Psoas muscle (tissue), 8 donors: ENCODE measurements around the gene KCNMA1. TPM values are rescaled to one million over a fixed set of nuclear protein-coding genes. Genes with fewer than 3 reads are reported as not detected.
A peak's percentile ranks its signal among the peaks of the same experiment; 100 is the strongest.

ENCODE experiments used
- ATAC-seq, 4 donors: fragments of 200-7000 bp; cut with Tn5 transposase; one replicate each; pipeline ENCODE4 v1.9.1; 2020; ENCODE audit warnings: moderate library complexity in 3 of 4, mild to moderate bottlenecking in 2 of 4
- DNase-seq, 2 donors: peaks; one replicate each; pipeline ENCODE4 v3.0.0-alpha.2; 2020
- H3K27ac ChIP-seq: fragments of 200-600 bp; one replicate; pipeline ENCODE4 v1.8.0; 2022
- H3K27me3 ChIP-seq, 3 donors: fragments of 200-600 bp in 1 of 3; one replicate each; pipeline versions ENCODE4 v1.6.1 to v1.8.0; 2013 to 2022; ENCODE audit warnings: low read length in 2 of 3, mild to moderate bottlenecking in 2 of 3, moderate library complexity in 1 of 3; ENCODE audit not compliant: insufficient read depth in 3 of 3
- H3K36me3 ChIP-seq, 2 donors: fragments of 200-600 bp in 1 of 2; one replicate each; pipeline versions ENCODE4 v1.6.1 to v1.8.0; 2013 to 2022; ENCODE audit warnings: low read depth in 1 of 2, mild to moderate bottlenecking in 1 of 2, moderate library complexity in 1 of 2; ENCODE audit not compliant: insufficient read depth in 1 of 2
- H3K4me1 ChIP-seq: fragments of 200-600 bp; one replicate; pipeline ENCODE4 v1.8.0; 2022
- H3K4me3 ChIP-seq: fragments of 200-600 bp; one replicate; pipeline ENCODE4 v1.8.0; 2022; ENCODE audit warnings: mild to moderate bottlenecking
- H3K9me3 ChIP-seq: fragments of 200-600 bp; one replicate; pipeline ENCODE4 v1.8.0; 2022
- CTCF ChIP-seq: fragments of 200-600 bp; IDR thresholded peaks from one replicate; pipeline ENCODE4 v1.8.0; 2022; ENCODE audit warnings: antibody characterized with exemption
- WGBS, 3 donors: extraction: QIAGEN DNeasy Blood & Tissue Kit; methylation state at CpG; one replicate each; pipeline versions ENCODE4 v1.1.6 to v1.1.7; 2013; 5-methylcytosine and 5-hydroxymethylcytosine counted together
- intact Hi-C, 2 donors: fragments of 100-400 bp; cut with DNase I; formaldehyde crosslinking; loops; one replicate each; pipeline versions ENCODE4 v1.11.0 to v1.14.2; 2022
- polyA plus RNA-seq, 3 donors: library from polyadenylated mRNA; stranded (reverse); fragments of 200-250 nt; gene quantifications; one replicate each; pipeline ENCODE4 v1.2.3, GENCODE V29; 2013
- total RNA-seq, 4 donors: library from RNA; stranded (reverse); fragmentation: NEBNext Ultra II Directional in 2 of 4; extraction: Animal tissue kit (Norgen Biotek cat#: 25700) in 2 of 4; gene quantifications; one replicate each; pipeline versions ENCODE4 v1.2.1 to v1.2.4, GENCODE V29; 2021 to 2023
- donor health status: healthy with polysubstance abuse.
- donor health status: DM: no; HTN: no; CAD: no; lungs with moderate emphysema.
- donor health status: Bipolar disorder and iron deficiency.
- donor health status: healthy.
- donor health status: DM: yes; HTN: yes; CAD: no.
- donor health status: DM: no; HTN: no; CAD: no.
- donor health status: DM: no; HTN: no; CAD: no.
- donor health status: DM: yes; HTN: yes; CAD: no.

KCNMA1 gene
- total and polyA plus RNA-seq, 7 donors = 7.9 to 53.0 (median 41.9) TPM

GRCh38 chr10:77111611-77112550, 525.7 kb downstream of the KCNMA1 start:
- intact Hi-C loops = no loop called here
- Histone ChIP-seq H3K27ac (no peak overlapping the region), H3K36me3 (no peaks in the 10 kb centered on the region), H3K4me1 (no peaks in the 10 kb centered on the region), H3K9me3 (no peaks in the 10 kb centered on the region), H3K4me3 (no peak overlapping the region), H3K27me3 (no peaks in the 10 kb centered on the region)
- ATAC-seq (peak; percentile 46 to 81 (median 77)), DNase-seq (no peak)
- TF ChIP-seq CTCF = peak; percentile 67
- WGBS, 3 donors = 54 to 64% (median 56%) methylated on average over 12 of the region's 12 CpGs

- Histone ChIP-seq H3K9me3 (no peaks in the 10 kb centered on the region), H3K36me3 (no peaks in the 10 kb centered on the region), H3K4me3 (no peak overlapping the region), H3K27me3 (no peaks in the 10 kb centered on the region), H3K4me1 (no peaks in the 10 kb centered on the region), H3K27ac (no peak overlapping the region)
- intact Hi-C loops = no loop called here
- no peak for TF ChIP-seq CTCF
- DNase-seq = no peak
- 56 to 70% (median 69%) methylated on average over 4 of the region's 4 CpGs for WGBS, 3 donors
- ATAC-seq = no peak
Measured at GRCh38 chr10:77110757-77111156, 526.9 kb downstream of the KCNMA1 start.

- no peak overlapping the region for H3K4me3 ChIP-seq
- no peaks in the 10 kb centered on the region for H3K9me3 ChIP-seq
- intact Hi-C loops = no loop called here
- DNase-seq (no peak), ATAC-seq (no peak)
- H3K4me1 ChIP-seq = no peaks in the 10 kb centered on the region
- H3K27ac ChIP-seq = no peak overlapping the region
- no peaks in the 10 kb centered on the region for H3K27me3 ChIP-seq
- TF ChIP-seq CTCF = no peak
- 90 to 92% (median 92%) methylated on average over 9 of the region's 9 CpGs for WGBS, 3 donors
- no peaks in the 10 kb centered on the region for H3K36me3 ChIP-seq
Measured at GRCh38 chr10:77109351-77109994, 528.1 kb downstream of the KCNMA1 start.

- peak overlapping the region; percentile 27 for H3K27ac ChIP-seq
- no peak for TF ChIP-seq CTCF
- 75 to 83% (median 82%) methylated on average over 3 of the region's 3 CpGs for WGBS, 3 donors
Measured at GRCh38 chr10:77106676-77107075, 530.9 kb downstream of the KCNMA1 start.

More at GRCh38 chr10:77106676-77107075, 530.9 kb downstream of the KCNMA1 start:
- Histone ChIP-seq H3K27me3 (no peaks in the 10 kb centered on the region), H3K4me3 (no peak overlapping the region), H3K9me3 (no peaks in the 10 kb centered on the region), H3K36me3 (no peaks in the 10 kb centered on the region), H3K4me1 (no peaks in the 10 kb centered on the region)
- no peak for ATAC-seq
- intact Hi-C loops = no loop called here
- no peak for DNase-seq
